Sciatic nerve (tissue), 2 donors: Measurements from ENCODE around the gene PEAK1. TPM values are rescaled to one million over a fixed set of nuclear protein-coding genes. Genes with fewer than 3 reads are reported as not detected.
A peak's percentile ranks its signal among the peaks of the same experiment; 100 is the strongest.
"Not testable (repeated sequence)": the region's sequence is repeated elsewhere in the genome, so short reads cannot be mapped to it uniquely, and the experiment has no call there.

Source experiments
- ATAC-seq: fragments of 200-7000 bp; cut with Tn5 transposase; one replicate; pipeline ENCODE4 v1.9.1; 2020; ENCODE audit warnings: mild to moderate bottlenecking, moderate library complexity
- DNase-seq: peaks from one replicate; pipeline ENCODE4 v3.0.0-alpha.2; 2020; ENCODE audit warnings: low spot score
- intact Hi-C: fragments of 100-400 bp; cut with DNase I; formaldehyde crosslinking; loops from one replicate; pipeline ENCODE4 v1.14.2; 2022
- total RNA-seq: library from RNA; stranded (reverse); fragmentation: NEBNext Ultra II Directional; extraction: Animal tissue kit (Norgen Biotek cat#: 25700); gene quantifications from one replicate; pipeline ENCODE4 v1.2.1, GENCODE V29; 2021
- donor health status: DM: no; HTN: no; CAD: no.
- donor health status: DM: no; HTN: no; CAD: no.

Gene PEAK1
- total RNA-seq, 1 donor from 2014 or later, result 154 TPM

DNA sequence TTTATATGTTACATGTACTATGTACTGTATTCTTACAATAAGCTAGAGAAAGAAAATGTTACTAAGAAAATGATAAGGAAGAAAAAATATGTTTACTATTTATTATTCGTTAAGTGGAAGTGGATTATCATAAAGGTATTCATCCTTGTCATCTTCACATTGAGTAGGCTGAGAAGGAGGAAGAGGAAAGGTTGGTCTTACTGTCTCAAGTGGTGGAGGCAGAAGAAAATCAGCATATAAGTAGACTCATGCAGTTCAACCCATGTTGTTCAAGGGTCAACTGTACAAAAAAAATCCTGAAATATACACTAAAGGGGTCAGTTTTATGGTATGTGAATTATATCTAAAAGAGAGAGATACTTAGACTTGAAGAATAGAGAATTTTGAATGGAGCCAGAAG, 6.5 kb upstream of the PEAK1 start:
- no peak for DNase-seq
- intact Hi-C loops, result no loop called here
- ATAC-seq, result no peak

GRCh38 chr15:77425104-77425503, 5.2 kb upstream of the PEAK1 start:
- ATAC-seq, result no peak
- no peak for DNase-seq
- intact Hi-C loops, result no loop called here

GRCh38 chr15:77421370-77421700, 1.4 kb upstream of the PEAK1 start:
- intact Hi-C loops, result no loop called here
- DNase-seq (no peak), ATAC-seq (no peak)

- peak; percentile 79 for ATAC-seq
- intact Hi-C loops, result no loop called here
- peak; percentile 82 for DNase-seq
Measured at GRCh38 chr15:77420610-77421369, 886 bp upstream of the PEAK1 start, which contains the start of gene HMG20A. Gene HMG20A, plus strand, starts transcription at chr15:77420888. Its CDS starts 37,520 bp downstream, at chr15:77458408.

- ATAC-seq, result no peak
- intact Hi-C loops, result no loop called here
- peak; percentile 71 for DNase-seq
Measured at GRCh38 chr15:77418966-77419835, 703 bp downstream of the PEAK1 start.

- DNase-seq (no peak), ATAC-seq (no peak)
- intact Hi-C loops, result no loop called here
Measured at GRCh38 chr15:77418391-77418965, 1.4 kb downstream of the PEAK1 start.

- intact Hi-C loops, result no loop called here
Measured at GRCh38 chr15:77417602-77418001, 2.3 kb downstream of the PEAK1 start.

DNA sequence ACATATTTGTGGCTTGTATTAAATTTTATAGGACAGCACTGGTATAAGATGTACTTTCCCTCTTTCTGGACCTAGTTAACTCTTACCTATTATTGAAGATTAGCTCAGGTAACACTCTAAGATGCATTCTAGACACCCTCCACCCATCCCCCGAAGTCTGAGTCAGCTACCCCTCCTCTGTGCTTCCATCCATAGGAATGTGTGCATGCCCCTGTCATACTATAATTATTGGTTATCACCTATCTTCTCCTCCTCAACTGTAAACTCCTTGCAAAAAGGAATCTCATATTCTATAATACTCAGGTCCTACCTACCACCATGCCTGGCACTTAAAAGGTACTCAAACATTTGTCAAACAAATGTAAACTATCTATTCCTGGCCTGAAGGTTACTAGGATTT, 3.0 kb downstream of the PEAK1 start:
- ATAC-seq (no peak), DNase-seq (no peak)
- intact Hi-C loops, result no loop called here

More at GRCh38 chr15:77417602-77418001, 2.3 kb downstream of the PEAK1 start:
- ATAC-seq (no peak), DNase-seq (no peak)

GRCh38 chr15:77416148-77416455, 3.8 kb downstream of the PEAK1 start:
- intact Hi-C loops, result no loop called here
- DNase-seq (no peak), ATAC-seq (no peak)

GRCh38 chr15:77415450-77416147, 4.3 kb downstream of the PEAK1 start:
- DNase-seq (no peak), ATAC-seq (no peak)
- intact Hi-C loops, result no loop called here

DNA sequence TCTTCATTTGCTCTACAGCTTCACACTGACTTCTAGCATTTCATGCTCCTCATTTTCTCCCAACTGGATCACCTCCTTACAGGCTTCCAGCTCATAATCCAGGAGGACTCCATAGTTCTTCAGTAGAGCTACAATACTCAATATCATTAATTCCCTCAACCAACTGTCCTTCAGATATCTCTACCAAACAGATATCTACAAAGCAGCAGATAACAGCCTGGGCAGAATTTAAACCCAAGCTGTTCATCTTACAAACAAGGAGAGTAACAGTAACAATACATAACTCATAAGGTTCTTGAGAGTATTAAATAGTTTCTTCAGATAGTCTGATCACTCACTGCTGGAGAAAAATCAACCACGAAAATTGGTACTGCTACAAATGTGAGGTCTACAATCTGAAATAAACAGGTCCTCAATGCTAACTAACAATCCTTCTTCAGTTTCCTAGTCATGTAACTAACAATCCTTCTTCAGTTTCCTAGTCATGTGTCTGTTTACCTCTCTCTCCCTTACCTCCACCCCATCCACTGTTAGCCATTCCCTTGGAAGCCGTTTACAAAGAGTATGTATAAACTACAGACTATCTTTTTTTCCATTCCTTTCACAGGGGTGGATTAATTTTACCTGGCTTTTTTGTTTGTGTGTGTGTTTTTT, 5.0 kb downstream of the PEAK1 start:
- DNase-seq, result no peak
- intact Hi-C loops, result no loop called here
- no peak for ATAC-seq

- DNase-seq (no peak), ATAC-seq (no peak)
- intact Hi-C loops, result no loop called here
Measured at GRCh38 chr15:77413699-77414349, 6.1 kb downstream of the PEAK1 start.

DNA sequence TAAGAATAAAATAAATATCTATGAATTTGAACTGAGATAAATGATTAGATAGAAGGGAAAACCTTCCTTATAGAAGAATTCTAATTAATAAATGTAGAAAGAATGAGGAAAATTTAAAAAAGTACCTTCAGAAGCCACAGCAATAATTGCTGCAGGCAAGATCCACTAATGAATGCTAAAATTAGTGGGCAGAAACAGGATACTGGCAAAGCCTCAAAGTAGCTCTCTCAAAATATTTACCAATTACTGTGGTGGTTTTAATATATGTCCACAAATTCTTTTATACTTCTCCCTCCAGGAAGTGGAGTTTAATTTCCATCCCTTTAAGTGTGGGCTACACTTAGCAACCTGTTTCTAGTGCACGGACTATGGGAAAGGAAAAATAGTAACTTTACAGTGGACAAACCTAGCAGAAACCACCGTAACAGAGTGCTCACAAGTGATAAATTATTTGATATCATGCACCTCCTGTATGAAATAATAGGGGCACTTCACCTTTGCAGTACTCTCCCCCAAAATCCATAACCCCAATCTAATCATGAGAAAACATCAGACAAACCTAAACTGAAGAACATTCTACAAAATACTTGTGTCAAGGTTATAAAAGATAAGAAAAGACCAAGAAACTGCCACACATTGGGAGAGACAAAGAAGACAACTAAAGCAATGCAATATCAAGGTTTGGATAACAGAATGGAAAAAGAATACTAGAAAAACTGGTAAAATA, 6.8 kb downstream of the PEAK1 start:
- intact Hi-C loops, result no loop called here
- DNase-seq (no peak), ATAC-seq (no peak)

- intact Hi-C loops, result no loop called here
- DNase-seq, result no peak
- no peak for ATAC-seq
Measured at GRCh38 chr15:77411619-77411976, 8.3 kb downstream of the PEAK1 start.

GRCh38 chr15:77410701-77411618, 8.9 kb downstream of the PEAK1 start:
- DNase-seq (no peak), ATAC-seq (no peak)
- intact Hi-C loops, result no loop called here

- intact Hi-C loops, DNase-seq, ATAC-seq: not testable (repeated sequence)
Measured at GRCh38 chr15:77410157-77410500, 9.8 kb downstream of the PEAK1 start.
